Mesendoderm (in vitro differentiated cells): Measurements from ENCODE around the gene WNK1.

Experiments used
- DNase-seq: peaks from one replicate; pipeline ENCODE4 v3.0.0; 2013
- H2AK5ac ChIP-seq: 2 replicates; pipeline ENCODE4 v1.6.1; 2013; ENCODE audit warnings: low read length, inconsistent platforms
- H2BK120ac ChIP-seq: 2 replicates; pipeline ENCODE4 v1.6.1; 2013; ENCODE audit warnings: low read depth, mild to moderate bottlenecking, low read length, moderate library complexity, mixed read lengths
- H2BK15ac ChIP-seq: replicated peaks from 2 replicates; pipeline ENCODE4 v1.6.1; 2013; ENCODE audit warnings: low read depth, mild to moderate bottlenecking, moderate library complexity
- H2BK5ac ChIP-seq: 2 replicates; pipeline ENCODE4 v1.6.1; 2013; ENCODE audit warnings: low read length, inconsistent platforms
- H3K18ac ChIP-seq: 2 replicates; pipeline ENCODE4 v1.6.1; 2013; ENCODE audit warnings: mild to moderate bottlenecking, low read length, mixed read lengths
- H3K23ac ChIP-seq: one replicate; pipeline ENCODE4 v1.6.1; 2013; ENCODE audit warnings: low read length
- H3K27ac ChIP-seq: 2 replicates; pipeline ENCODE4 v1.5.1; 2013; ENCODE audit warnings: low read depth, mild to moderate bottlenecking, inconsistent platforms, low read length, moderate library complexity
- H3K27me3 ChIP-seq: 2 replicates; pipeline ENCODE4 v1.6.1; 2013; ENCODE audit warnings: low read length, control low read depth, mild to moderate bottlenecking, inconsistent platforms; ENCODE audit not compliant: insufficient read depth, poor library complexity
- H3K36me3 ChIP-seq: 2 replicates; pipeline ENCODE4 v1.6.1; 2013; ENCODE audit warnings: low read length, inconsistent platforms; ENCODE audit not compliant: control insufficient read depth, insufficient read depth
- H3K4ac ChIP-seq: one replicate; pipeline ENCODE4 v1.6.1; 2013; ENCODE audit warnings: low read depth, mild to moderate bottlenecking, low read length, moderate library complexity
- H3K4me1 ChIP-seq: 2 replicates; pipeline ENCODE4 v1.6.1; 2013; ENCODE audit warnings: low read depth, low read length, inconsistent platforms; ENCODE audit not compliant: control insufficient read depth
- H3K4me2 ChIP-seq: 2 replicates; pipeline ENCODE4 v1.6.1; 2013; ENCODE audit warnings: low read length
- H3K4me3 ChIP-seq: 2 replicates; pipeline ENCODE4 v1.5.1; 2013; ENCODE audit warnings: mild to moderate bottlenecking, low read length
- H3K56ac ChIP-seq: one replicate; pipeline ENCODE4 v1.6.1; 2013; ENCODE audit warnings: low read length
- H3K79me1 ChIP-seq: 2 replicates; pipeline ENCODE4 v1.6.1; 2013; ENCODE audit warnings: low read length, inconsistent platforms
- H3K79me2 ChIP-seq: 2 replicates; pipeline ENCODE4 v1.6.1; 2013; ENCODE audit warnings: mild to moderate bottlenecking, low read length; ENCODE audit not compliant: control insufficient read depth, insufficient read depth
- H3K9ac ChIP-seq: 2 replicates; pipeline ENCODE4 v1.6.1; 2013; ENCODE audit warnings: low read length, inconsistent platforms
- H4K5ac ChIP-seq: one replicate; pipeline ENCODE4 v1.6.1; 2013; ENCODE audit warnings: low read length
- H4K8ac ChIP-seq: one replicate; pipeline ENCODE4 v1.6.1; 2013; ENCODE audit warnings: low read depth, mild to moderate bottlenecking, control low read depth, low read length, moderate library complexity
- WGBS: extraction: QIAGEN DNeasy Blood & Tissue Kit; methylation state at CpG from one replicate; pipeline ENCODE4 v1.1.7; 2013; ENCODE audit warnings: low lambda C conversion rate, missing lambda C conversion rate; ENCODE audit not compliant: insufficient coverage; ENCODE audit errors: extremely low coverage; 5-methylcytosine and 5-hydroxymethylcytosine counted together

Gene WNK1

GRCh38 chr12:754851-755562 is 2.6 kb downstream of the WNK1 start:
- Histone ChIP-seq H3K4me1 (no peaks in the 10 kb centered on the region), H3K27ac (no peak overlapping the region), H2BK120ac (no peak overlapping the region), H4K5ac (no peak overlapping the region), H3K27me3 (no peaks in the 10 kb centered on the region), H2BK5ac (no peak overlapping the region), H4K8ac (no peak overlapping the region), H3K4me3 (peak overlapping the region; percentile 62), H2AK5ac (no peak overlapping the region), H3K4me2 (peak overlapping the region; percentile 98), H3K9ac (peak overlapping the region; percentile 92), H3K79me1 (peaks cover 4% of the 10 kb centered on the region), H2BK15ac (no peak overlapping the region), H3K56ac (no peak overlapping the region), H3K36me3 (no peaks in the 10 kb centered on the region), H3K79me2 (peaks cover 50% of the 10 kb centered on the region), H3K18ac (no peak overlapping the region), H3K23ac (no peak overlapping the region), H3K4ac (no peak overlapping the region)
- no CpG with 5 or more reads among the region's 7 CpGs for WGBS
- peak; percentile 42 for DNase-seq

GRCh38 chr12:759628-760027 is 7.2 kb downstream of the WNK1 start:
- Histone ChIP-seq H3K79me1 (peaks cover 3% of the 10 kb centered on the region), H2BK15ac (no peak overlapping the region), H2BK120ac (no peak overlapping the region), H3K79me2 (peaks cover 52% of the 10 kb centered on the region), H3K23ac (no peak overlapping the region), H3K56ac (no peak overlapping the region), H2AK5ac (no peak overlapping the region), H3K4me2 (no peak overlapping the region), H3K18ac (no peak overlapping the region), H4K8ac (no peak overlapping the region), H2BK5ac (no peak overlapping the region), H3K36me3 (no peaks in the 10 kb centered on the region), H3K27ac (no peak overlapping the region), H3K27me3 (no peaks in the 10 kb centered on the region), H3K4me3 (no peak overlapping the region), H3K4ac (no peak overlapping the region), H4K5ac (no peak overlapping the region), H3K9ac (no peak overlapping the region), H3K4me1 (no peaks in the 10 kb centered on the region)
- DNase-seq: no peak
- no CpG with 5 or more reads among the region's 1 CpG for WGBS

- Histone ChIP-seq H2BK15ac (no peak overlapping the region), H2BK120ac (no peak overlapping the region), H3K4ac (no peak overlapping the region), H3K4me3 (no peak overlapping the region), H3K9ac (no peak overlapping the region), H3K4me1 (no peaks in the 10 kb centered on the region), H3K79me2 (peaks cover 54% of the 10 kb centered on the region), H3K27me3 (no peaks in the 10 kb centered on the region), H3K4me2 (no peak overlapping the region), H4K8ac (no peak overlapping the region), H3K79me1 (peaks cover 4% of the 10 kb centered on the region), H2AK5ac (no peak overlapping the region), H3K36me3 (no peaks in the 10 kb centered on the region), H3K23ac (no peak overlapping the region), H3K18ac (no peak overlapping the region), H3K56ac (no peak overlapping the region), H3K27ac (no peak overlapping the region), H2BK5ac (no peak overlapping the region), H4K5ac (no peak overlapping the region)
- no peak for DNase-seq
- no CpG with 5 or more reads among the region's 1 CpG for WGBS
These were observed 8.9 kb downstream of the WNK1 start for GRCh38 chr12:761256-761655.

GRCh38 chr12:765840-766239 is 13.5 kb downstream of the WNK1 start:
- no peak overlapping the region for H3K4ac ChIP-seq
- no peak overlapping the region for H3K9ac ChIP-seq
- no peak overlapping the region for H3K56ac ChIP-seq
- no CpG with 5 or more reads among the region's 1 CpG for WGBS
- H3K4me2 ChIP-seq: no peak overlapping the region
- peaks cover 54% of the 10 kb centered on the region for H3K79me2 ChIP-seq
- no peak for DNase-seq
- H4K5ac ChIP-seq: no peak overlapping the region
- no peak overlapping the region for H2AK5ac ChIP-seq
- no peaks in the 10 kb centered on the region for H3K4me1 ChIP-seq
- no peak overlapping the region for H3K23ac ChIP-seq
- H2BK15ac ChIP-seq: no peak overlapping the region
- H4K8ac ChIP-seq: no peak overlapping the region
- H3K18ac ChIP-seq: no peak overlapping the region
- no peak overlapping the region for H2BK120ac ChIP-seq
- H3K79me1 ChIP-seq: peaks cover 6% of the 10 kb centered on the region
- H2BK5ac ChIP-seq: no peak overlapping the region
- H3K27ac ChIP-seq: no peak overlapping the region
- H3K27me3 ChIP-seq: no peaks in the 10 kb centered on the region
- no peaks in the 10 kb centered on the region for H3K36me3 ChIP-seq
- H3K4me3 ChIP-seq: no peak overlapping the region

- Histone ChIP-seq H3K23ac (no peak overlapping the region), H3K79me1 (peaks cover 3% of the 10 kb centered on the region), H3K4me1 (no peaks in the 10 kb centered on the region), H3K4me2 (no peak overlapping the region), H3K56ac (no peak overlapping the region), H3K27me3 (no peaks in the 10 kb centered on the region), H2BK120ac (no peak overlapping the region), H3K36me3 (no peaks in the 10 kb centered on the region), H3K4ac (no peak overlapping the region), H3K79me2 (peaks cover 51% of the 10 kb centered on the region), H2AK5ac (no peak overlapping the region), H4K5ac (no peak overlapping the region), H2BK5ac (no peak overlapping the region), H3K18ac (no peak overlapping the region), H4K8ac (no peak overlapping the region), H3K9ac (no peak overlapping the region), H3K4me3 (no peak overlapping the region), H2BK15ac (no peak overlapping the region), H3K27ac (no peak overlapping the region)
- no CpG with 5 or more reads among the region's 1 CpG for WGBS
- no peak for DNase-seq
These were observed 16.1 kb downstream of the WNK1 start for GRCh38 chr12:768434-768833.

GRCh38 chr12:770479-770878 is 18.1 kb downstream of the WNK1 start:
- Histone ChIP-seq H2BK15ac (no peak overlapping the region), H3K18ac (no peak overlapping the region), H3K56ac (no peak overlapping the region), H3K36me3 (no peaks in the 10 kb centered on the region), H3K79me2 (peaks cover 52% of the 10 kb centered on the region), H3K4ac (no peak overlapping the region), H3K9ac (no peak overlapping the region), H3K27ac (no peak overlapping the region), H2AK5ac (no peak overlapping the region), H3K4me2 (no peak overlapping the region), H3K4me3 (no peak overlapping the region), H4K5ac (no peak overlapping the region), H2BK120ac (no peak overlapping the region), H3K23ac (no peak overlapping the region), H4K8ac (no peak overlapping the region), H2BK5ac (no peak overlapping the region), H3K27me3 (no peaks in the 10 kb centered on the region), H3K4me1 (peaks cover 5% of the 10 kb centered on the region), H3K79me1 (peaks cover 3% of the 10 kb centered on the region)
- no CpG with 5 or more reads among the region's 2 CpGs for WGBS
- no peak for DNase-seq
